Stimulated activated CD8-positive, alpha-beta memory T cell treated with anti-CD3 and anti-CD28 coated beads, Interleukin-7, amount 100 ng/mL, for 1 hour (primary cell): ENCODE data around the gene RAB40C.

Experiments
- DNase-seq, 2 donors: peaks; one replicate each; pipeline ENCODE4 v3.0.0-alpha.2; 2020; ENCODE audit warnings: low read depth in 2 of 2

RAB40C gene

DNA sequence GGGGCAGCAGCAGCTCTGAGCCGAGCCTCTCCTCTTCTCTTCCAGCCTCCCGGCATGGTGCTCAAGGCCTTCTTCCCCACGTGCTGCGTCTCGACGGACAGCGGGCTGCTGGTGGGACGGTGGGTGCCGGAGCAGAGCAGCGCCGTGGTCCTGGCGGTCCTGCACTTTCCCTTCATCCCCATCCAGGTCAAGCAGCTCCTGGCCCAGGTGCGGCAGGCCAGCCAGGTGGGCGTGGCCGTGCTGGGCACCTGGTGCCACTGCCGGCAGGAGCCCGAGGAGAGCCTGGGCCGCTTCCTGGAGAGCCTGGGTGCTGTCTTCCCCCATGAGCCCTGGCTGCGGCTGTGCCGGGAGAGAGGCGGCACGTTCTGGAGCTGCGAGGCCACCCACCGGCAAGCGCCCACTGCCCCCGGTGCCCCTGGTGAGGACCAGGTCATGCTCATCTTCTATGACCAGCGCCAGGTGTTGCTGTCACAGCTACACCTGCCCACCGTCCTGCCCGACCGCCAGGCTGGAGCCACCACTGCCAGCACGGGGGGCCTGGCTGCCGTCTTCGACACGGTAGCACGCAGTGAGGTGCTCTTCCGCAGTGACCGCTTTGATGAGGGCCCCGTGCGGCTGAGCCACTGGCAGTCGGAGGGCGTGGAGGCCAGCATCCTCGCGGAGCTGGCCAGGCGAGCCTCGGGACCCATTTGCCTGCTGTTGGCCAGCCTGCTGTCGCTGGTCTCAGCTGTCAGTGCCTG is 15.7 kb upstream of the RAB40C start:
- no peak for DNase-seq

DNA sequence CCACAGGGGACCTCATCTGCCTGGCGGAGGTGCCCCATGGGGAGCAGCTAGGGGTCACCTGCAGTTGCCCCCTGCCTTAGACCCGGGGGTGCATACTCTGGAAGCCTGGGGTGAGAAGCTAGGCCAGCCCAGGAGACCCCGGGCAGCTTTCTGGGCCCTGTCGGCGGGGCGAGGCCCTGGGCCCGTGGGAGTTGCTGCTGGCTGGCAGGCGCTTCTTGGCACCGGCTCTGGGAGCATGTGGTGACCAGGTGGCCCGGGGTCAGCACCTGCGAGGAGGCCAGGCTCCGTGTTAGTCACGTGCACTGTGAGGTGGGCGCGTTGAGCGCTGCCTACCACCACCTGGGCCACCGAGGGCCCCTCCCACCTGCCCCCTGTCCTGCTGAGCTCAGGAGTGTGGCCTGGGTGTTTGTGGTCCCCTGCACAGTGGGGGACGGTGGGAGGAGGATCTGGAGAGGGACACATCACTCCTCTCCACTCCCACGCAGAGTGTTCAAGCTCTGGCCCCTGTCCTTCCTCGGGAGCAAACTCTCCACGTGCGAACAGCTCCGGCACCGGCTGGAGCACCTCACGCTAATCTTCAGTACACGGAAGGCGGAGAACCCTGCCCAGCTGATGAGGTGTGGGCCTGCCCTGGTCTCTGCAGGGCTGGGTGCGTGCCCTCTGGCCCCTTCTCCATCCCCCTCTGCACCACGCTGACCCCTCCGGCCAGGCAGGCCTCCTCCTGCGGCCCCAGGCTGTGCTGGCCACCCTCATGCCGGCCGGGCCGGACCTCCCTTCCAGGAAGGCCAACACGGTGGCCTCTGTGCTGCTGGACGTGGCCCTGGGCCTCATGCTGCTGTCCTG is 14.3 kb upstream of the RAB40C start:
- DNase-seq: no peak

DNA sequence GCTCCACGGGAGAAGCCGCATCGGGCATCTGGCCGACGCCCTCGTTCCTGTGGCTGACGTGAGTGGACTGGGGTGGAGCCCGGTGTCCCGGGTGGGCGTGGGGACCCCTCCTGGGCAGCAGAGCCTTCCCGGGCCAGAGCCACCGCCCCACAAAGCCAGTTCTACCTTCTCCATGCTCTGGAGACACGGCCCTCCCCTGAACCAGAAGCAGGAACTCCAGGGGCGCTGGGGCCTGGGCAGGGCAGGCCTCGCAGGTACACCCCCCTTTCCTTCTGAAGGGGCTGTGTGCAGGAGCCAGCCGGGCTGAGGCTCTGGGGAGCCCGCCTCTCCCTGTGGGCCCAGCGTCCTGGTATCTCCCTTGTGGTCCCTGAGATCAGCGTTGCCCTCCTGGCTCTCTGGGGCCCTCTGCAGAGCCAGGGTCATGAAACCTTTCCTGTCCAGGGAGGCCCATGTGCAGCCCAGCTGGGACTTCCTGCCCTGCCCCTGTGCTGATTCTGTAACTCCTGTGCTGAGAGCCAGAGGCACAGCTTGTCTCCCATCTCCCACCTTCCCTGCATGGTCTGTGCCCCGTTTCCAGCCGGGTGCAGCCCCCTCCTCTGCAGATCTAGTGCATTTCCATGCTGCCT is 13.6 kb upstream of the RAB40C start:
- no peak for DNase-seq

GRCh38 chr16:576823-577201 is 13.1 kb upstream of the RAB40C start:
- no peak for DNase-seq

DNA sequence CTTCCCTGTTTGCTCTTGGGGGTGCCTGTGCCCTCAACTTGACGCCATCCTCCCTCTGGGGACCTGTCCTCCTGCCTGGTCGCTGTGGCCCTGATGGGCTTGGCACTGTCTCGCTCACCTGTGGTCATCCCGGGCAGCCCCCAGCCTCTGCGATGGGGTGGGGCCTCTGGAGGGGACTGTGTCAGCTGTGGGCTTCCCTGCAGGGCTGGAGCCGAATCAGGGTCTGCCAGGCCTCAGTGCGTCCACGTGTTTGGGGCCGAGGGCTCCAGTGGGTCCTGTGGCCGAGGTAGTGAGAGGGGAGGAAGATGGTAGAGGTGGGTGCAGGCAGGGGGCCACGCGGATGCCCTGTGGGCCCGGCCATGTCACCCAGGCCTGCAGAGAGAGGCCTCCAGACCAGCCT is 12.1 kb upstream of the RAB40C start:
- no peak for DNase-seq

DNA sequence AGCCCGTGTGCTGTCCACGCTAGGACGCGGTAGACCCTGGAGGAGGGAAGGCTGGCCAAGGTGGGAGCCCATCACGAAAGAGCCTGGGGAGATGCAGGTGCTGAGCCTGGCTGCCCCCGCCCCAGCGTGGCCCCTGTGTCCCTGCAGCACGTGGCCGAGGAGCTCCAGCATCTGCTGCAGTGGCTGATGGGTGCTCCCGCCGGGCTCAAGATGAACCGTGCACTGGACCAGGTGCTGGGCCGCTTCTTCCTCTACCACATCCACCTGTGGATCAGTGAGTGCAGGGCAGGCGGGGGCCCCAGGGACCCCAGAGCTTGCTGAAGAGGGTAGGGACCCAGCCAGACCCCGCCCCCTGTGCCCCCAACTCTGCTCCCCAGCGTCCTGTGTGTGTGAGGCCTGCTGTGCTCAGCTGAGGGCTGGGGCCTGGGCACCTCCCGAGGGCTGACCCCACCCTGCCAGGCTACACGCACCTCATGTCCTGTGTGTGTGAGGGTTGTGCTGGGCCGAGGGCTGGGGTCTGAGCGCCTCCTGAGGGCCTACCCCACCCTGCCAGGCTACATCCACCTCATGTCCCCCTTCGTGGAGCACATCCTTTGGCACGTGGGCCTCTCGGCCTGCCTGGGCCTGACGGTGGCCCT is 11.5 kb upstream of the RAB40C start:
- no peak for DNase-seq

GRCh38 chr16:578870-579405 is 10.9 kb upstream of the RAB40C start:
- no peak for DNase-seq

- no peak for DNase-seq
Observed at GRCh38 chr16:580141-580945, 9.5 kb upstream of the RAB40C start.

GRCh38 chr16:580946-581498 is 8.8 kb upstream of the RAB40C start:
- no peak for DNase-seq

DNA sequence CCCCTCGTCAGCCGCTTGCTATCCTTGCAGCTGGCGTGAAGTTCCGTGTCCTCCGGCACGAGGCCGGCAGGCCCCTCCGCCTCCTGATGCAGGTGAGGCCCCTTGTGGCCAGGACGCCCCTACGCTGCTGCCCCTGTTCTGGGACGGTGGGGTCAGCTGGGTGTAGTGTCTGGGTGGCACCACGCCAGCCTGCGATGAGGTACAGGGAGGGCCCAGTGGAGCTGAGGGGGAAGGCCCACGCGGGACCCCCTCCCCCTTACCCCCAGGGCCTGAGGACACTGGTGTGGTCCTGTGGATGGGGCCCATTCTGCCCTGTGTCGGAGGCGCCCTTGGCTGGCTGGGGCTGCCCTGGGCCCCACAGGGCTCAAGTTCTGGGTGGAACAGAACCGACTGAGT is 7.7 kb upstream of the RAB40C start:
- no peak for DNase-seq

DNA sequence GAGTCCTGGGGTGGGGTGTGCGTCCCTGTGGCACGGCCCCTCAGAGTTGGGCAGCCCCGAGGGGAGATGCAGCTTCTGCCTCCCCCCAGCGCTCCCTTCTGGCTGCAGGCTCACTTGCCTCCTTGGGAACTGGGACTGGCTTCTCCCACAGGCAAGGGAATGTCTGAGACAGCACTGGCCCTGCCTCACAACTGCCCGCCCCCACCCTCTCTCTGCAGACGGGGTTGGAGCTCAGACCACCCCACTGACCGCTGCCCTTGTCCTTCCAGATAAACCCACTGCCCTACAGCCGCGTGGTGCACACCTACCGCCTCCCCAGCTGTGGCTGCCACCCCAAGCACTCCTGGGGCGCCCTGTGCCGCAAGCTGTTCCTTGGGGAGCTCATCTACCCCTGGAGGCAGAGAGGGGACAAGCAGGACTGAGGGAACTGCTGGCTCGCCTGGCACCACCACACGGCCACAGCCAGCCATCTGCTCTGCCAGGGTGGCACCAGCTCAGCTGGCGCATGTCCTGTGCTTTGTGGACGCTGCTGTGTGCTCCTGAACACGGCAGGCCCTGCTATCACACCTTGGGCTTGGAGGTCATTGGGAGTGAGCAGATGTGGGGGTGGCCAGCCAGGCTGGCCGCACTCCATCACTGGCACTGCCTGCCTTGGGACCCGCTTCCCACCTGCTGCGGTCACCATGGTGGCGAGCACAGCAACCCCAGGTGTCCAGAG is 7.1 kb upstream of the RAB40C start:
- no peak for DNase-seq

DNA sequence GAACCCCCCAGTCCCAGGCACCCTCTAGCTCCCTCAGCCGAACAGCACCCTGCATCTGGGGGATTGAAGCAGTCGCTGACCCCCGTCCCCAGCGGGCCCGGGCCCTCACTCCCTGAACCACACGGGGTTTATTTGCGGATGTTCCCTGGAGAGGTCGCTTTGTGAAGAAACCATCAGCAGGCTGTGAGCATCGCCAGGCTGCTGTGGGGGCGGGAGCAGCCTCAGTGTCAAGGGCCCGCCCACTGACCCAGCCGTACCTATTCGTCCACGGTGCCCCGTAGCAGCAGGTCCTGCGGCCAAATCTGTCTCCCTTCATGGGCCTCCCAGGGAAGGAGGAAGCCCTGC is 6.4 kb upstream of the RAB40C start:
- DNase-seq: no peak

DNA sequence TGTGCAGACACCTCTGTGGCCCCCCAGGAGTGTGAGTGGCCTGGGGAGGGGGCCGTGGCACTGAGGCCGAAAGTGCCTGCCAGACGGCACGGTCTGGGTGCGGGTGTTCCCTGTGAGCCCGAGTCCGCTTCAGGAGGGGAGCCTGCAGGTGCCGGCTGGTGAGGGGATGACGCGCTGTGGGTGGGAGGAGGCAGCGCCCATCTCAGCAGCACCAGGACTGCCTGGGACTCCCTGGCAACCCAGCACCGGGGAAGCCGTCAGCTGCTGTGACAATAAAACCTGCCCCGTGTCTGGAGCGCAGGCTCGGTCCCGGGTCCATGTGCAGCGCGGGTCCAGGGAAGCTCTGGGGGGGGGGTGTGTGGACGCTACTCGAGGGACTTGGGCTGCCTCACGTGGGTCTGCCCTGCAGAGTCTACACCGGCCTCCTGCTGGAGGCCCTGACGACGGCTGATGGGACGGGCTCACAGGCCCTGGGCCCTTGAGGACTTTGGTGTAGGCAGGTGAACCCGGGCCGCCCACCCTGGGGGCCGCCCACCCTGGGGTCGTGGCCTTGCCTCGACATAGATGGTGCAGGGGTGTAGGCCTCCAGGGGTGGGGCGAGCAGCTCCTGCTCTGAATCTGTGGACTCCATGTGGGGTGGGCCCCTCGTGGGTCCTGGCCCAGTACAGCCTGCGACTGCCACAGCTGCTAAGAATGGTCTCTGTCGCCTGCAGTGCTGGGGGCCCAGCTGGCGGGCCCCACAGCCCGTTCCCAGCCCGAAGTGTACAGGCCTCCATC is 5.9 kb upstream of the RAB40C start:
- DNase-seq: no peak

DNA sequence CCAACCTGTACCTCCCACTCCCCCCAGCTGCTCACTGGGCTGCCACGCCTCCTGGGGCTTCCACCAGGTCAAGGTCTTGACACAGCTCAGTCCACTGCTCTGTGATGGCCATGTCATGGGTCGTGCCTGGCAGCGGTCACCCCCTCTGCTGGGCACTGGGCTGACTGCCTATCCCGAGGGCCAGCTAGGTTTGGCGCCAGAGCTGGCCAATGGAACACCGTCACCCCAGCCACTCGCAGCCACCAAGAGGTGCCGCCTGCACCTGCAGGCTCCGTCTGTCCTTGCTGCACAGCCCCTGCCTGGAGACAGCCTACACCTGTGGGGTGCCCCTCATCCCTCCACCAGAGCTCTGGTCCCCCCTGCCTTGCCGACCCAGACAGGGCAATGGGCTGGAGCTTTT is 4.5 kb upstream of the RAB40C start:
- DNase-seq: no peak

- DNase-seq: no peak
Observed at GRCh38 chr16:586047-586644, 3.7 kb upstream of the RAB40C start.

- no peak for DNase-seq
Observed at GRCh38 chr16:586645-587590, 2.9 kb upstream of the RAB40C start.

- DNase-seq: peak in 1 of 2 donors; percentile 23
Observed at GRCh38 chr16:588639-588888, 1.3 kb upstream of the RAB40C start.
